Hindlimb muscle (tissue), 1 donor: Measurements from ENCODE around the gene BMP8B. TPM values are rescaled to one million over a fixed set of nuclear protein-coding genes. Genes with fewer than 3 reads are reported as not detected.
A peak's percentile ranks its signal among the peaks of the same experiment; 100 is the strongest.
"Not testable (repeated sequence)": the region's sequence is repeated elsewhere in the genome, so short reads cannot be mapped to it uniquely, and the experiment has no call there.

Source experiments
- DNase-seq: peaks from one replicate; pipeline ENCODE4 v3.0.0-alpha.2; 2013
- polyA plus RNA-seq: library from polyadenylated mRNA; unstranded; fragments of 120-200 nt; gene quantifications from one replicate; pipeline ENCODE4 v1.2.1, GENCODE V29; 2013; ENCODE audit not compliant: insufficient read length

BMP8B gene, protein sequence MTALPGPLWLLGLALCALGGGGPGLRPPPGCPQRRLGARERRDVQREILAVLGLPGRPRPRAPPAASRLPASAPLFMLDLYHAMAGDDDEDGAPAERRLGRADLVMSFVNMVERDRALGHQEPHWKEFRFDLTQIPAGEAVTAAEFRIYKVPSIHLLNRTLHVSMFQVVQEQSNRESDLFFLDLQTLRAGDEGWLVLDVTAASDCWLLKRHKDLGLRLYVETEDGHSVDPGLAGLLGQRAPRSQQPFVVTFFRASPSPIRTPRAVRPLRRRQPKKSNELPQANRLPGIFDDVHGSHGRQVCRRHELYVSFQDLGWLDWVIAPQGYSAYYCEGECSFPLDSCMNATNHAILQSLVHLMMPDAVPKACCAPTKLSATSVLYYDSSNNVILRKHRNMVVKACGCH
- 1.5 TPM for polyA plus RNA-seq

DNA sequence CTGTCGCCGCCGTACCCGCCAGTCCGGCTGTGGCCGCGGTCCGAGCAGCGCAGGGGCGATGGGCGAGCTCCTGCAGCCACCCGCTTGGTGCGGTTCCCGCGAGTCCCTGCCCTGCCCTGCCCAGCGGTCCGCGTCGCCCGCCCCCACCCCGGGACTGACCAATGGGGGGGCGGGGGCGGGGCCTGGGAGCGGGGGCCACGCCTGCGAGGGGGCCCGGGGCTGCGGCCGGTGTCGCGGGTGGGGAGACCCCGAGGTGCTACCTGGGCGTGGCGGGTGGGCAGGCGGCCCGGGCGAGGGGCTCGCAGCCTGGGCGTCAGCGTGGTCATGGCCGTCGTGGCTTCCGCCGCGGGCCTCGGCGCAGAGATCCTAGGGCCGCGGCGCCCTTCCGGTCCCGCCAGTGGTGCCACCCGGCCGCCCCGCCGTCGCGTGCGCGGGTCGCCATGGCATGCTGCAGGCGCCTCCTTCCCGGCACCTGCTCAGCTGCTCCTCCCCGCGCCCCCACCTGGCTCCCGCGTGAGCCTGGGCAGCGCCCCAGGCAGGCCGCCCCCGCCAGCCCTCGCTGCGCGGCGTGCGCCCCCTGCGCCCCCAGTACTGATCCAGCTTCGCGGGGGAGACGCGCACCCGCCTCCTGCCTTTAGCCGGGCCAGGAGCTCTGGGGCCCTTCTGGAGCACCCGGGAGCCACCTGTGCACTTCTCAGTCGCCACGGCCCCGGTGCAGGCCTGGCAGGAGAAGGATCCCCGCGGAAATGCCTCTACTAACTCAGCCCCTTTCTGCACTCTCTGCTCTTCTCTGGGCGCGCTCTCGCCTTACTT lies at the start of gene BMP8B:
Gene BMP8B (minus strand): TSS at position 108 of the 813 bp plus-strand sequence. CDS start 380 bp downstream, outside the sequence.
- DNase-seq: peak; percentile 13

DNA sequence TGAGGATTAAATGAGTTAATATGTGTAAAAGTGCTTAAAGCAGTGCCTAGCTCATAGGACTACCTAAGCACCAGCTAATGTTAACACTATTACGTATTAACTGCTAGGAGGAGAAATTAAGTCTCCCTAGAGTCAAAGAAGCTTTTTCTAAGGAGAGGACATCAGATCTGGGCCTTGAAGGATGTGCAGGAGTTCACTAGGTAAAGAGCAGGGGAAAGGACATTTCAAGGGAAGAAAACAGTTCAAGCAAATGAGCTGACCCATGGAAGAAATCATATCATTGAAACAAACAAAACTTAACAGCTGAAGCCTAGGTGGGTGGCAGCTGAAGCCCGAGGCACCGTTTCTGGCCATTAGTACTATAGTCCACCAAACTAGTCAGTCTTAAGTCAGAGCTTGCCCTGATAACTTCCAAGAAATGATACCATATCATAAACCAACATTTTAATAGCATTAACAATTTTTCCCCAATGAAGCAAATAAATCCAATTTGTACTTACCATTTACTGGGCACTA lies 48.0 kb upstream of the BMP8B start:
- DNase-seq: no peak

DNA sequence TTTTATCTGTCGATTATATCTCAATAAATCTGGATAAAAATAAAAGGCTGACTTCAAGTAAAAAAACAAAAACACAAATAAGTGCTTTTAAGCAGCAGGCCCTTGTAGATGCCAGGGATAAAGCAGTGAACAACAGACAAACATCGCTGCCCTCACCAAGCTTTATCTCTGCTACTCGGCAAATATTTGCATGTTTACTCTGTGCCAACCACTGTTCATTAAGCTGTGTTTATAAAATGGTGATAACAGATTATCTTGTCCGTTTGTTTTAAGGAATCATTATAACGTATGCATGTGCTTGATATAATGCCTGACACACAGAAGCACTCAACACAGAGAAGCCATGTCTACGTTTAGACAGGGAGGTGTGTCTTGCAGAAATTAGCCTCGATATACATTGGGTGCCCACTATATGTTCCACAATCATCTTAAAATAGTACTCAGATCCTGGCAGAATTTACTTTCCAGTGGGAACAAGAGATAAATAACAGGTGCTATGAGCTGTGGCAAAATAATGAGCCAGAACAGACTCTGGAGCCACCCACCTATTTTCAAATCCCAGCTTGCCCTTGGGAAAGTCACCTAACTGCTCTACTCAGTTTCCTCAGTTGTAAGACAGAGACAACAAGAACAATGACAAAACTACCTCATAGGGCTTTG lies 47.4 kb upstream of the BMP8B start:
- DNase-seq: no peak

DNA sequence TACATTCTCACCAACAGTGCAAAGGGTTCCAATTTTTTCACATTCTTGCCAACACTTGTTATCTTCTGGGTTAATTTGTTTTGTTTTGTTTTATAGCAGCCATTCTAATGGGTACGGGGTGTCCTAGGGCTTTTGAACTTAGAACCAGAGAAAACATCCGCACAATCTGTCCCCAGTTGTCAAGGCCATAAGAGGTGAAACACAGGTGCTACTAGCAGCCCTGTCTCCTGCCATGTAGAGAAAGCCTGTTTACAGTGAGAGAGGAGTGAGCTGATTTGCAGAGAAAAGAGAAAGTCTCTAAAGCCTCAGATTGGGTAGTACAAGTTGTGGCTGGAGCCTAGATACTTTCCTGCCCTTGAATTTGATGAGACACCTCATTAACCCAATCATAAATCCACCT lies 46.4 kb upstream of the BMP8B start:
- no peak for DNase-seq

DNA sequence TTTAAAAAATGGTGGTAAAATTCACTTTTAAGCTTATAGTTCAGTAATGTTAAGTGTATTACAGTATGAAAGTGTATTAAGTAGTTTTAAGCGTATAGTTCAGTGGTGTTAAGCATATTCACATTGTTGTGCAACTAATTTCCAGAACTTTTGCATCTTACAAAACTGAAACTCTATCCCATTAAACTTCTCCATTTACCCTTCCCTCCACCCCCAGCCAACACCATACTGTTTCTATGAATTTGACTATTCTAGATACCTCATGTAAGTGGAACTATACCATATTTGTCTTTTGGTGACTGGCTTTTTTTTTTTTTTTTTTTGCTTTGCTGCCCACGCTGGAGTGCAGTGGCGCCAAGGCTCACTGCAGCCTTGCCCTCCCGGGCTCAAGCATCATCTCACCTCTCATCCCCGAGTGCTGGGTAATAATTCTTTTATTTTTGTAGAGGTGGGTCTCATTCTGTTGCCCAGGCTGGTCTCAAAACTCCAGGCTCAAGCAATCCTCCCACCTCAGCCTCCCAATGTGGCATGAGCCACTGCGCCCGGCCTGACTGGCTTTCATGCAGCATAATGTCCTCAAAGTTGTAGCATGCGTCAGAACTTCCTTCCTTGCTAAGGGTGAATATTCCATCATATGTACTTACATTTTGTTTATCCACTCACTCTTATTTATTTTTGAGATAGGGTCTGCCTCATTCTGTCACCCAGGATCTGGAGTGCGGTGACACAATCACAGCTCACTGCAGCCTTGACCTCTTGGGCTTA lies 45.1 kb upstream of the BMP8B start:
- no peak for DNase-seq

DNA sequence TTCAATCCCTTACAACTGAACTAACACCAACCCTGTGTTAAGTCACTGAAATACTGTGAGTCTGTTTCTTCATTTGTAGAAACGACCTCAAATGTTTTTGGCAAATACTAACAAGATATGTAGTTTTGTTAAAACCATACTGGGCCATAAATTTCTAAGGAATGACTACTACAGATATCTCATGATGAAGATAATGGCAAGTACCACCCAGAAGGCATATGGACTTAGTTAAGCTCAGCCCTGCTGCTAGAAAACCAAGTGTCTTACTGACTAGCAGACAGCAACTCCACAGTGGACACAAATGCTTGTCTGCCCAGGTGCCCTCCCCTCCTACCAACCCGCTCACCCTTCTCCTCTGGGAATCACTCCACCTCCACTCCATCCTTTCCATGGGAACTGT lies 44.5 kb upstream of the BMP8B start:
- DNase-seq: no peak

DNA sequence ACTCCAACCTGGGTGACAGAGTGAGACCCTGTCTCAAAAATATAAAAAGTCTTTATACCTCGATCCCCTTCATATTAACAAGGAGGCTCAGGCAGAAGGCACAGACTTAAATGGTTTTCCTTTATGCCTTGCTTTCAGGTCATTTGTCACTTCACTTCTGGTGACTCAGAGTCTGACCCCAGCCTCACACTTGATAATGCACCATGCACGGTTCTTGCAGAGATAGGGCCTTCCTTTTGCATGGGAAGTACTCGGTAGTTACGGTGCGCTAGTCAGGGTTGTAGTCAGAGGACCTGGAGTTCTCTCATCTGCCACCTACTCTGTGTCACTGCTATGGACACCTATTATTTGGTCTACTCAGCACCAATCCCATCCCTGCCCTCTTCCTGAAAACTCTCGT lies 43.6 kb upstream of the BMP8B start:
- DNase-seq: no peak

DNA sequence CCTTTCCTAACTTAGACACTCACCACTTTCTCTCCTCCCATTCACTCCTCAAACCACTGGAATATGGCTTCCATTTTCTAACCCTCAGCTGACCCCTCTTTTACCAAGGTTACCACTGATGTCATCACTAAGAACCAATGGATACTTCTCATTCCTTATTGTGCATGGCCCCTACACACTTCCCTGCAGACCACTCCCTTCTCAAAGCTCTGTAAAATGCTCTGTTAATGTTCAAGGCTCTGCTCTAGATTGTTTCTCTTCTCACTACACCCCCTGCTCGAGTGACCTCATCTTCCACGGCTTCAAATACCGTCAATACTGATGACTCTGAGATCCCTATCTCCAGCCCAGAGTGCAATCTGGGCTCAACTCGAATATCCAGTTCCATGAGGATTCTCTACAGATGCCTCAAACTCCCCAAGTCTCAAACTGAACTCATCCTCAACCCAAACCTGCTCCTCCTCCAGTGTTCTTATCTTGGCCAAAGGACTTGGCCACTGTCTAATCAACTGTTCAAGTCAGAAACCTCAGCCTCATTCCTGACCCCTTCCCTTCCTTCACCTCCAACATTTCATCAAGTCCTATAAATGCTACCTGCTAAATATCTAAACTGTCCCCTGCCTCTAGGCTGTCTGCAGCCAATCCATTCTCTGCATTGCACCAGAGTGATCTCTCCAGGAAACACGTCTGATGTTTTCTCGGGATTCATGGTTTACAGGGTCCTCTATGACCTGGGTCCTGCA lies 41.3 kb upstream of the BMP8B start:
- DNase-seq: no peak

DNA sequence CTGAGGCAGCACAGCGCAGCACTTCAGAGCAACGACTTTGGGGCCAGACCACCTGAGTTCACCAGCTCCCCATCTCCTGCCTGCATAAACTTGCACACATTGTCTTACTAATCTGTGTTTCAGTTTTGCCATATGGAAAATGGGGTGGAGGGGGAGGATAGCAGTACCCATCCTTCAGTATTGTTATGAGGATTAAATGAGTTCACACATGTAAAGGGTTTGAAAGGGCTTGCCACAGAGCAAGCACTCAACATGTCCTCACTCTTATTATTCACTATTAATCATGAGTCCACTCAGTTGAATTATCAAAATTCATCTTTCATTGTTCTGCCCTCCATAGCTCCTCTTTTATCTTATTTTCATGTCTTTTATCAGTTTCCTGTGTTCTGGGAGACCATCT lies 40.1 kb upstream of the BMP8B start:
- DNase-seq: no peak

DNA sequence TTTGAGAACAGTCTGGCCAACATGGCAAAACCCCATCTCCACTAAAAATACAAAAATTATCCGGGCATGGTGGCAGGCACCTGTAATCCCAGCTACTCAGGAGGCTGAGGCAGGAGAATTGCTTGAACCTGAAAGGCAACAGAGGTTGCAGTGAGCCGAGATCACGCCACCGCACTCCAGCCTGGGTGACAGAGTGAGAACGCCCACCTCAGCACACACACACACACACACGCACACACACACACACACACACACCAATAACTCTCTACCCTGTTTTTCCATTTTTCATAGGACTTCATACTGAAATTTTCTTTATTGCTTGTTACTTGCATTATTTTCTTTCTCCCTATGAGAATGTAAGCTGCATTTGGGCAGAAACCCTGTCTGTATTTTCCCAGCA lies 39.6 kb upstream of the BMP8B start:
- not testable (repeated sequence) for DNase-seq

DNA sequence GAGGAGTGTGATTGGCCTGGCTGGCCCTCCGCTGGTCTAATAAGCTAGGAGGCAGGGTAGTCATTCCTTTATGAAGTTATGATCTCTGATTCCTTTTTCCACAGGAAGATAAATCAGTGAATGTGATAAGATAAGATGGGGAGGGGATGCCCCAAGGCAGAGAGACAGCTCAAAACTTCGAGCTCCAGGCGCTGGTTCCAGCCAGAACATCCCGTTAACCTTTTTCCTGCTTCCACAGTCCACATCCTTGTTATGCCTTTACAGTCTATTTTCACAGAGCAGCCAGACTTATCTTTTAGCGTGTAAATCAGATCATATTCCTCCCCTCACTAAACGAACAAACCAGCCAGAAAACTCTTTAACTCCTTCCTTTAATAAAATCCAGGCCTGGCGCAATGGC lies 38.5 kb upstream of the BMP8B start:
- no peak for DNase-seq

DNA sequence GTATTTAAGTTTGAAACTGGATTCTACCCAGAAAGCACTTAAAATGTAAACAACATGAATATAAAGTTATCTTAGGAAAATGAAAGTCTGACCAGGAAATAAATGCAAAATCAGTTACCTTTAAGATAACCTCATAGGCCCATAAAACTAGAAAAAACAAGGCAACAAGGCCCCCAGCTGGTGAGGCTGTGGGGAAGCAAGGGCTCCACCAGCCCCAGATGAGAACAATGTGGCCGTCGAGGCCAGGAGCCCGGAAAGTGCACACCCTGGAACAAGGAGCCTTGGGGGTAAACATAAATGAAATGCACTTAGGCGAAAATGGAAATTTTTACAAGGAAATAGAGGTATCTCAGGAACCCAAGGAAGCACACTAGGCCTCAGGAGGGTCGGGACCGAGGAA lies 37.9 kb upstream of the BMP8B start:
- no peak for DNase-seq

DNA sequence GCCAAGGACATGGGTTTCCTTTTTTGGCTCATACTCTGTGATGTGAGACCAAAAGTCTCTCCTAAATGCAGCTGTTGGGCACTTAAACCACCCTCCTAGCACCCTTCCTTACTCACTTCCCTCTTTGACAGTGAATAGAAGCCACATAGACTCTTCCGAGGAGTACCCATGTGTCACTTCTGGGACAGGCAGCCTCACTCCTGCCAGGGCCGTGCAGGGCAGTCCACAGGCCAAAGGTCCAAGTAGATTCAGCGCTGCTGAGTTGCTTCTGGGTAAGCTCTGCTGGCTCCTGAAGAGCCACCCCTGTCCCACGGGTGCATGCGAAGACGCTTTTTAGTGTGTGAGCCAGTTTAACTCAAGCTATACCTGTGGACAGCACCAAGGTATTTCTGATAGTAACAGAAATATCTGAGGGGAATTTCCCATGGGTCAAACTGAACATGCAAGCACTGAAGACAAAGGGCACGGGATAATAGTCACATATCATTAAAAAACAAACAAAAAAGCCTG lies 36.8 kb upstream of the BMP8B start:
- no peak for DNase-seq

DNA sequence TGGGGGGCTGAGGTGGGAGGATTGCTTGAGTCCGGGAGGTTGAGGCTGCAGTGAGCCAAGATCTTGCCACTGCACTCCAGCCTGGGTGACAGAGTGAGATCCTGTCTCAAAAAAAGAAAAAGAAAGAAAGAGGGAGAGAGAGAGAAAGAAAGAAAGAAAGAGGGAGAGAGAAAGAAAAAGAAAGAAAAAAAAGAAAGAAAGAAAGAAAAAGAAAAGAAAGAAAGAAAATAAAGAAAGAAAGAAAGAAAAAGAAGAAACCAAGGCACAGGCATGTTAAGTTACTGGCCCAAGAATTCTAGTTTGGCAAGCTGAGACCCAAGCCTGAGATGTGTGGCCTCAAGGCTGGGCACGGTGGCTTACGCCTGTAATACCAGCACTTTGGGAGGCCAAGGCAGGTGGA lies 34.8 kb upstream of the BMP8B start:
- DNase-seq: not testable (repeated sequence)

DNA sequence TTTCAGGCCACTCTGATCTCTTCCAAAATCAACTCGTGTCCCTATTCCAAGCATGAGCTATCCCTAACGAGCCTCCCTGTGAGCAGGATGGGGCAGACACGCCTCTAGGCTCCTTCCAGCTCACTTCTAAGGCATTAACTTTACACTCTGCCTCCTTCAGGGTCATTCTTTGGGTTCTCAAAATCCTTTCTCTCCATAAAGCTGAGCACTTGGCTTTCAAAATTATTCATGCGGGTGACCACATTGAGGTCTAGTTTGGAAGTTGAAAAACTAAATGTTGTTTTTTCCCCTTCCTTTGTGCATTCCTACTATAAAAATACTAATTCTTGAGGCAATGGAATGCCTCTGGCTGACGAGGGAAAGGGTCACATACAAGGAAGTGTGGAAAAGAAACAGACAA lies 33.5 kb upstream of the BMP8B start:
- DNase-seq: no peak

DNA sequence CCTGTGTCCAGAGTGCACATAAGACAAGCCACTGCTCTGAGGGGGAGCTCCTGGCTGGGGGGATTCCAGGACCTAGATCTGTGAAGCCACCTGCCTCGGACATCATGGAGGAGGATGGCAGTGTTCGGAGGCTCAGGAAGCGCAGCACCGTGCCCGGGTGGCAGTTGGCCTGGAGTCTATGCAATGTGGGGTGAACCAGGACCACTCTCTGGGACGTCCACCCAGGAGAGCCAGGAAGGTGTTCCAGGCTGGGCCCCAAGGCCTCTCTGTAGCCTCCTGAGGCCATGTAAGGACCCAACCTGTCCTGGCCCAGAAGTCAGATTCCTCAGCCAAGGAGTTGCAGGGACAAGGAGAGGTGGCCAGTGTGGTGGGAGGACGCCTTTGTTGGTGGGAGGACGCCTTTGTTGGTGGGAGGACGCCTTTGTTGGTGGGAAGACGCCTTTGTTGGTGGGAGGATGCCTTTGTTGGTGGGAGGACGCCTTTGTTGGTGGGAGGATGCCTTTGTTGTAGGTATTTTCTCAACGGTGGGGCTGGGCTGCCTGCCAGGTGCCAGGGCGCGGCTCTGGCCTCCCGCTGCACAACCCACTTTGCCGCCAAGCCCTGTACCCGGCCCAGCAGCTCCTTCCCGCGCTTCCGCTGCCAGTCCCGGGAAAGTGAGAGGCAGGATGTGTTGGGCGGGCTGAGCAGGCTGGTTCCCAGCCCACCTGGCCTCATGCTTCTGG lies 30.6 kb upstream of the BMP8B start:
- DNase-seq: no peak

DNA sequence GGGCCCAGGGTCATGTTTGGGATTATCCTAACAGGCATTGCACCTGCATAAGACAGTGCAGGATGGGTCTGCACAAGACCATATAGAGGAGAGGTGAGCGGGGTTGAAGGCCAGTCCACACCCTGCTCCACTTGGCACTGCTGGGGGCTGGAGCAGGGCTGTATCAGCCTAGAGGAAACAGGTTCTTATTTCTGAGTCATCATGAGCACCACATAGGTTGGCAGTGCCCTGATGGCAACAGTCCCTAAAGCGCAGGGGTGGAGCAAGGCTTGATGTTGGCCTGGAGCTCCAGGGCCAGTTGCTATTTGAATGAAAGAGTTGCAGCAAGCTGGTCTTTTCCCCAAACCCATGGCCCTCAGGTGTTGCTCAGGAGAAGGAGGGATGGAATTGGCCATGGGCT lies 29.8 kb upstream of the BMP8B start:
- no peak for DNase-seq

DNA sequence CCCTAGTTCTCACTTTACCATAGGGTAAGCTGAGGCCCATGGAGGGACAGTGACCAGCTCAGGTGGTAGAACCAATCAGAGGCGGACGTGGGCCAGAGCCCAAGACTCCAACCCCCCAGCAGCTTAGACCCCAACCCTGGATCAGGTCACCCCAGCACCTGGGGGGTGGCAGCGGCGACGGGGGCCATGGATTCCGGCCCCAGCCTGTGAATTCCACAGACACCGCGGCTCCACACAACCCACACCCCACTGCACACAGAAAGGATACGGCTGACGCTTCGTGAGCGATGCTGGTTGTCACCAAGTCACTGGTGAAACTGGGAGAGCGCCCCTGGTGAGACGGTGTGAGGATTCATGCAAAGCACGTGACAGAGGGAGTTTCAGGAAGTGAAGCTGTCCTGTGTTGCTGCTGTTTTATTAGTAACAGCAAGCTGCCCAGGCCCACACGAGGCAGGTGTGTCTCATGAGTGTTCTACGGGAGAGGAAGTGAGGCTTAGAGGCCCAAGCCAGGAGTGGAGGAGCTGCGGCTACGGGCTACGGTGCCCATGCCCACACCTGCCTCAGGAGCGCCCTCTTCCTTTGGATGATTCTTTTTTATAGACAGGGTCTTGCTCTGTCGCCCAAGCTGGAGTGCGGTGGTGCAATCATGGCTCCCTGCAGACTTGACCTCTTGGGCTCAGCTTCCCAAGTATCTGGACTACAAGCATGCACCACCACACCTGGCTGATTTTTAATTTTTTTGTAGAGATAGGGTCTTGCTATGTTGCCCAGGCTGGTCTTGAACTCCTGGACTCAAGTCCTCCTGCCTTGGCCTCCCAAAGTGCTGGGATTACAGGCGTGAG lies 28.6 kb upstream of the BMP8B start:
- DNase-seq: not testable (repeated sequence)

DNA sequence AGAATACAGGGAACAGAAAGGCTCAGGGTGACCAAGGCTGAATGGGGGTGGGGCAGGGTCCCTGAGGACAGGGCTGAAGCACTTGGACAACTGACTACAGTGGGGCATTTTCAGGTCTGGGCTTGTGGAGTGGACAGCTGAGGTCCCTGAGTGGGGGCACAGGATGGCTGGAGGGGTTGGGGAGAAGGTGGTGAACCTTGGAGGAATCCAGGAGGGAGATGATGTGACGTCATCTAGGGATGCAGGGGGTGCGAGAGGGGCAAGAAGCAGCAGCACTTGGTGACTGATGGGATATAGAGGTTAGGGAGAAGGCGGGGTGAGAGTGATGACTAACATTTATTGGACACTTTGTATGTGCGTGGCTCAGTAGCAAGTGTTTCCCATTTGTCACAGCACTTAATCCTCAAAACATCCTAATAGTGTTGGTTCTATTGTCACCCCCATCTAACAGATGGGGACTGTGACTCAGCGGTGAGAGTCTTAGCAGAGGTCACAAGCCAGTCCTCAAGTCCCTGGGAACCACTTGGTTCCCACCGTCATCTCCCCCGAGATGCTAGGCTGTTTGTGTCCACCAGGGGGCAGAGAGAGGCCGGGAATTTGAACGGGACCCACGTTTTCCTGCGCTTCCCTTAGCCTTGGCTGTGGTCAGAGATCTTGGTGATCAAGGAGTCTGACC lies 27.9 kb upstream of the BMP8B start:
- peak; percentile 66 for DNase-seq
